T-helper 22 cell (primary cell): ENCODE measurements around the gene HSD17B8.
"Not testable (repeated sequence)": the region's sequence is repeated elsewhere in the genome, so short reads cannot be mapped to it uniquely, and the experiment has no call there.

ENCODE experiments used
- DNase-seq: peaks from one replicate; pipeline ENCODE4 v3.0.0-alpha.2; 2020; ENCODE audit warnings: low read depth

The HSD17B8 gene

DNA sequence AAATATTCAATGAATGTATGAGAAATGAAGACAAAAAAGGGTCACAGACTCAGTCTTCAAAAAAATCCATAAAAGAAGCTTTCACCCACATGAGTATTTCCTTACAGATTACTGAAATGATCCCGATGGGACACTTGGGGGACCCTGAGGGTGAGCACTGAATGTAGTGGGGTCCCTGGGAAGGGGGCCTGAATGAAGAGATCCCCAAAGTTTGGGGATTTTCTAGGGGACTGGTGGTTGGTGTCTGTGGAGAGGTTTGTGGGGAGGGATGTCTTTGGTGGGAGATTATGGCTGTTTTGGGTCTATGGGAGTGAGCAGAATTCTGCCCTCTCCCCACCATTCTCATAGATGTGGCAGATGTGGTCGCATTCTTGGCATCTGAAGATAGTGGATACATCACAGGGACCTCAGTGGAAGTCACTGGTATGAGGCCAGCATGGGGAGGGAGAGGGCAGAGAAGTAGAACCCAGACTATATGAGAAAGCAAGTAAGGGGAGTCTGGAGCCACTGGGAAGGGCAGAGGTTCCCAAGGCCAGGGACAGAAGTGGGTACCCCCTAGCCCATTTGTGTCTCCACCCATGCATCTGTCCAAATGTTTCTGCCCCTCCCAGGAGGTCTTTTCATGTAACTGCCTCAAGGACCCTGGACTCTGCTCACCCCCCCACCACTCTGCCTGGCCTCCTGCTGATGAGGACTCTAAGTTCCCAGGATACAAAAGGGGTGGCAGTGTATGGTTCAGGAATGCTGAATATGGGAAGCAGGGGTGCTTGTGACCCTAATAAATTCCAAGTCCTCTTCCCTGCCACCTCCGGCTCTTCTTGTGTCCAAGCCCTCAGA is 1.8 kb downstream of the HSD17B8 start:
- no peak for DNase-seq

DNA sequence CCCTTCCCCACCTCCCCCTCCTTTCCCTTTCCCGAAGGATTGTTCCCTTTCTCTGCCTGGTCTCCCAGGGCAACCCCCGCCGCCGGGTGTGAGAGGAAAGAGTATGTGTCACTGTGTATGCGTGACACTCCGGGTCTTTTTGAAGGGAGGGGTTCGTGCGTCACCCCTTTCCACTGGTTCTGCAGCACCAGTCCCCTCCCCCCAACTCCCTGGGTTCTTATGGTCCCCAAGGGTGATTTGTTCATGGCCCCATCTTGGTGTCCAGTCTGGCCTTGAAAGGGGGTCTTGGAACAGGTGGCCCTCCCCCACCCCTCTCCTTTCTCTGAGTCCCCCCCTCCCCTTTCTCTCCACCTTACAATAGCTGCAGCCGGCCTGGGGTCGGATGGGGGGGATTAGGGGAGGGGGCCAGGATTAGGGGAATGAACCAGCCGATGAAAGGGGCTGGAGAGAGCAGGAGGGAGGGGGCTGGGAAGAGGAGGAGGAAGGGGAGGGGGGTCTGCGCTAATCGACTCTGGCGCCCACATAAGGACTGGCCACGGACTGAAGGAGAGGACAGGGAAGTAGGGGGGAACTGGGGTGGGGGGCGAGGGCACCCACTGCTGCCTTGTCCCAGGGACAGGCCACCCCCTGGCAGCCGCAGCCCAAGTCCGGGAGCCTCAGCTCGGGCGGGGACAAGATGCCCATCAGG is 2.6 kb downstream of the HSD17B8 start:
- DNase-seq: no peak

DNA sequence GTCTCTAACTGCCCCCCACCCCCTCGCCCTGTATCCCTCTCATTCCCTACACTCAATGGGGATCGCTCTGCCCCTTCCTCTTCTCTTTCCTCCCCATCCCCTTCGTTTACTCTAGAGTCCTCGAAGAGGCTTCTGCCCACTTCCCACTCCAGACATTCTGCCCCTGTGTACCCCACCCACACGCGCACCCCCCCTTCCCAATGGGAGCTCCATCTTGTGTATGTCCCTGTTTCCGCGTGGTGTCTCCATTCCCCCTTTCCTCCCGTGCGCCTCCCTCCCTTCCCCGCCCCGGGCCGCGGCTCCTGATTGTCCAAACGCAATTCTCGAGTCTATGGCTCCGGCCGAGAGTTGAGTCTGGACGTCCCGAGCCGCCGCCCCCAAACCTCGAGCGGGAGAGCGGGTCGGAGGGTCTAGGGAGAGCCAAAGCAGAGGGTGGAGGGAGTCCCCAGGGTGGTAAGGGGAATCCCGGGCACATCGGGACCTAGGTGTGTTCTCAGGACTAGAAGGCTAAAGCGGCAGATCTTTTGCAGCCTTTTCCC is 3.2 kb downstream of the HSD17B8 start:
- no peak for DNase-seq

DNA sequence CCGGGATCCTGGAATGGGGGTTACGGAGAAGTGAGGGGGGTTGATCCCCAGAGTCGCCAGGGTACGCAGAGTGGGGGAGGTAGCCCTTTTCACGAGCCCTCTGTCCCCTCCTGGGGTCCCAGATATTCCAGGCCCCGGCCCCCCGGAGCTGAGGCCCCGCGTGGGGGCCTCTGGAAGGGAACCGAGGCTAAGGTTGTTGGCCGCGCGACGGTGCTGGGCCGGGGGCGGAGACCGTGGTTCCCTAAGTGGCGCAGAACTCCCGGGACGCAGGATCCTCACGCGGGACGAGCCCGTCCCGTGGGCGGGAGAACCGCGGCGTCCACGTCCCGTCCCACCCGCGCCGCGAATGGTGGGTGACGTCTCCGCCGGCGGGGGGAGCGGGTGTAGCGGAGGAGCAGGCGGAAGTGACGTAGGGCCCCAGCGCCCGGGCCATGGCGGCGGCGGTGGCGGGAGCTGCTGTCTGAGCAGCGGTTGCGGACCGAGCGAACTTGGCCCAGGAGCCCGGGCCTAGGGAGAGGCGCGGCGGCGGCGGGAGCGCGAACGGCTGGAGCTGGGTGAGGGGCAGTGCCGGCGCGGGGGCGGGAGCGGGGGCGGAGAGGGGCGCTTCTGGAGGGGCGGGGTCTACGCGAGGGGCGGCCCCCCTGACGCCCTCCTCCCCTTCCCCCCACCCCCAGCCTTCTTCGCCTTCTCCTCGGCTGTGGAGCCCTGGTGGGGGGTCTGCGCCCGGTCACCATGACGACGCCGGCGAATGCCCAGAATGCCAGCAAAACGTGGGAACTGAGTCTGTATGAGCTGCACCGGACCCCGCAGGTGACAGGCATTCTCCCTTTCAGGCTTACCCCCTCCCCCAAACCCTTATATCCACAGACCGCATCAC is 3.9 kb downstream of the HSD17B8 start, which contains the start of gene RING1:
TSS of gene RING1 (plus strand) at position 410 of the 877 bp plus-strand sequence. CDS start at position 733, 323 bp downstream.
- peak; percentile 79 for DNase-seq

DNA sequence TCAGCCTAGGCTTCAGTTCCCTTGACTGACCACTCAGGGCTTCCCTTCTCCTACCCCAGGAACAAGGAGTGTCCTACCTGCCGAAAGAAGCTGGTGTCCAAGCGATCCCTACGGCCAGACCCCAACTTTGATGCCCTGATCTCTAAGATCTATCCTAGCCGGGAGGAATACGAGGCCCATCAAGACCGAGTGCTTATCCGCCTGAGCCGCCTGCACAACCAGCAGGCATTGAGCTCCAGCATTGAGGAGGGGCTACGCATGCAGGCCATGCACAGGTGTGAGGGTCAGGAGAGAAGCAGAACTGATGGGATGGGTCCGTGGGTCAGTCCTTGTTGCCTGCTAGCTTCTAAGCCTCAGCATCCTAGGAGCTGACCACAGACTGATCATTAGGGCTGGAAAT is 5.4 kb downstream of the HSD17B8 start:
- DNase-seq: no peak

DNA sequence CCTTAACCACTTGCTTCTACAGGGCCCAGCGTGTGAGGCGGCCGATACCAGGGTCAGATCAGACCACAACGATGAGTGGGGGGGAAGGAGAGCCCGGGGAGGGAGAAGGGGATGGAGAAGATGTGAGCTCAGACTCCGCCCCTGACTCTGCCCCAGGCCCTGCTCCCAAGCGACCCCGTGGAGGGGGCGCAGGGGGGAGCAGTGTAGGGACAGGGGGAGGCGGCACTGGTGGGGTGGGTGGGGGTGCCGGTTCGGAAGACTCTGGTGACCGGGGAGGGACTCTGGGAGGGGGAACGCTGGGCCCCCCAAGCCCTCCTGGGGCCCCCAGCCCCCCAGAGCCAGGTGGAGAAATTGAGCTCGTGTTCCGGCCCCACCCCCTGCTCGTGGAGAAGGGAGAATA is 6.7 kb downstream of the HSD17B8 start:
- DNase-seq: no peak

DNA sequence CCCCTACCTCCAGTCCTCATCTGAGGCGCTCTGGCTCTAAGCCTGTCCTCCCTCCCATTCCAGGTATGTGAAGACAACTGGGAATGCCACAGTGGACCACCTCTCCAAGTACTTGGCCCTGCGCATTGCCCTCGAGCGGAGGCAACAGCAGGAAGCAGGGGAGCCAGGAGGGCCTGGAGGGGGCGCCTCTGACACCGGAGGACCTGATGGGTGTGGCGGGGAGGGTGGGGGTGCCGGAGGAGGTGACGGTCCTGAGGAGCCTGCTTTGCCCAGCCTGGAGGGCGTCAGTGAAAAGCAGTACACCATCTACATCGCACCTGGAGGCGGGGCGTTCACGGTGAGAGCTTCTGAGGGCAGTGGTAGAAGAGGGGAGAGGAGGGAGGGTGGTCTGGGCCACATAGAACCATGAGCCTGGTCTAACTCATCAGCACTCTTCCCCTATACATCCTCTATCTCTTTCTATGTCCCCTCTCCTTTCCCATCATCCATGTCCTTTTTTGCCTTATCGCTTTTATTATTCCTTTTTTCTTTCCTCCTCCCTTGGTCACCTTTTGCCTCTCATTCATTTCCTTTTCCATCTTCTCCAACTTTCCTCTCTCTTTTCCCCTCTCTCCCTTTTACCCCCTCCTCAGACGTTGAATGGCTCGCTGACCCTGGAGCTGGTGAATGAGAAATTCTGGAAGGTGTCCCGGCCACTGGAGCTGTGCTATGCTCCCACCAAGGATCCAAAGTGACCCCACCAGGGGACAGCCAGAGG is 7.4 kb downstream of the HSD17B8 start:
- no peak for DNase-seq

DNA sequence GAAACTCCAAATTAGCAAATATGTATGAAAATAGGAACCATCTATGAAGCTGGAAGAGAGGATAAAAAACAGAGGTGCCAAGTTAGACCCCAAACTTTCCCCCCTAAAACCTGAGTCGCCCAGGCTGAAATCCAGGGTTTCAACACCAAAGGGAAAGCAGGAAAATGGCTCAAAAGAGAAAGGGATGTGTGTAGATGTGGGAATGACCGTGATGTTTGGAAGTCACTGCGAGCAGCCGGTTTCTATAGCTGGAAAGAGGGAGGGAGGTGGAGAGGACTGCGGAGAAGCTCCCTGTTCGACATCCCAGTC is 8.4 kb downstream of the HSD17B8 start:
- DNase-seq: no peak

DNA sequence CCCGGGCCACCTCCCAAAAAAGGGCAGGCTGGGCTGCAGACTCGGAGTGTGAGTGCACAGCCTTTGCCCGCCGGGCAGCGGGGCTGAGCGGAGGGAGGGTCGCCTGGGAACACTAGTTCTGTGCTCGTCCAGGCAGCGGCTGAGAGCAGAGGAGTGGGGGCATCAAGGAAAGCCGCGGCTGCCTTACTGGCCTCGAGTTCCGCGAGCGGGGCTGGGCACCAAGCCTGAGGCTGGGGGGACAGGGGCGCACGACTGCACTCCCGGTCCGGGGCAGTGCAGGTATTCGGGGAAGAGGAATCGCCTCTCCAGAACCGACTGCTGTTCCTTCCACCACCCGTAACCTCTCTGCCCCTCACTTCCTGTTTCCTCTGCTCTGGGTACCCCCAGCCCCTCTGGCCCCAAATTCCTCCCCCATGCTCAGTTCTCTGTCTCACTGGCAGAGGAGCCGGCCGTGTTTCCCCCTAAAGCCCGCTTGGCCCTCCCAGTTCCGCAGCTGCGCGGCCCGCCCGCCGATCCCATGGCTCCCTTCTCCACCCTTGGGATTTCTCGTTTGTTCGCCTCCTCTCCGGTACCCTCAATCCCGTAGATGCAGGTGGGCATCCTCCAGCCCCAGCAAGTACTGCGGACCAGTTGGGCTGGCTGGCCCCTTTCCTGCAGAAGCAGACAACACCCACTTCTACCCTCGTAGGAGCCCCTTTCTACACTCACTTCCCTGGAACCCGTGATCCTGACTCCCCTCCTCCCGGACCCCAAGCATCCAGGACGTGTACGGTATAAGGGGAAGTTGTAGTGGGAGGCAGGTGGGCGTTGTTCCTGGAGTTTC is 8.9 kb downstream of the HSD17B8 start:
- no peak for DNase-seq

DNA sequence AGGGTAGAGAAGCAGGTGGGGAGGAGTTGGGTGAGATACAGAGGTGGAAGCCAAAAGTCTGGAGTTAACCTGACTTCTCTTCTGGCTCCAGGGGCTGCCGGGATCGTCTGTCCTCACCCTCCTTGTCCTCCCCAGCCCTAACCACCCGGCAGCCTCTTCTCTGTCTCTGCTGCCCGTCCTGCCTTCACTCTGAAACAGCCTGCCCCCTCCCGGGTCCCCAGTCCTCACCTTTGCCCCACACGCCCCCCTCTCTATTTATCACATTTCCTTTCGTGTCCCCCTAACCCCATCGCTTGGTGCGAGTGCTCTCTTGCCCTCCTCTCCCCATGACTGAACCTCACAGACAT is 9.5 kb downstream of the HSD17B8 start:
- no peak for DNase-seq

DNA sequence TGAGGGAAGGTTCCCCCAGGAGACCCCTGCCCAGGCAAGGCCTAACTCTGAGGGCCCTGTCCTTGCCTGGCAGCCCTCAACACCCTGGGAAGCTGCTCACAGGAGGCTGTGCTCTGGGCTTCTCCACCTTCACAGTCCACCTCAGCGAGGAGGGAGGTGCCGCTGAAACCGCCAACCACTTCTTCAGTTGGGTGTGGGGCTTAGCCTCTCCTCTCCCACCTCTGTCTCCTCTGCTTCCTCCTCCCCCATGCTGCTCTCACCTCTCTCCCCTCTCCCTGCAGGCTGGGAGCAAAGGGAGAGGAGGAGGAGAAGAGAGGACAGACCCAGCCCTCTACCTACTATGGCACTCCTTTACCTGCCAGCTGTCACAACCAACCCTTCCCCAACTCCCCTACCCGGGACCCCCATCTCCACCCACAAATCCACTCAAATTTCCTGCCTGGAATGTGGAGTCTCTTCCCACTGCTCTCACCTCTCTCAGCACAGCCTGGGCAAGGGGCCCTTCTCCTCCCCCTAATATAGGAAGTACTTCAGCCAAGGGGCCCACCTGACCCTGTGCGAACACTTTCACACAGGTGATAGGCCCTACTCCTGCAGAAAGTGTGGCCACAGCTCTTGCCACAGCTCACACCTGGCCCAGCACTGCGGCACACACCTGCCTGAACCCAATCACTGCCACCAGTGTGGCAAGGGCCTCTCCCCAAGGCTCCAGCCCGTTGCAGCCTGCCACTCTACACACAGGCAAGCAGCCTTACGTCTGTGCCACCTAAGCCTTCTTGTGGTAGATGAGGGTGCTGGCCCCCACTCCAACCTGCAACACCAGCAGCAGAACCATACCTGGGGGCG is 11.0 kb downstream of the HSD17B8 start:
- no peak for DNase-seq

DNA sequence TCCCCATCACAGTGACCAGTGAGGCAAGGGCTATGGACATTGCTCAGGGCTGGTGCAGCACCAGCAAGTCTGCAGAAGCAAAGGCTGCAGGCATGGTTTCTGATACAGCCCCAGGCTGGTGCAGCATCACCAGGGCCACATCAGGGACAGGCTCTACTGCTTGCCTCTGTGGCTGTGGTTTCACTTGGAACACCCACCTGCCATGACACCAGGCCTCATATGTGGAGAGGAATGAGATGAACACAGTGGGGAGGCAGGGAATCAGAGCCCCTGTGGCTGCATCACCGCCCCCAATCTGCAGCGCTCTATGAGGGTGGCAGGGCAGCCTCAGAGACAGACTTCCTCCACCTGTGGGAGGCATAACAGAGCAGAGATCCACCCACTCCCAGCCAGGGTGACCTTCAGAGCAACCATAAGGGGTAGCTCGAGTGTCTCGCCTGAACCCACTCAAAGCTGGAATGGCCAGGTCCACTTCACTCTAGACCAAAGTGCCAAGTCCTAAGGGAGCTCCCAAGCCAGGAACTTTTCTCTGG is 11.7 kb downstream of the HSD17B8 start:
- DNase-seq: no peak

DNA sequence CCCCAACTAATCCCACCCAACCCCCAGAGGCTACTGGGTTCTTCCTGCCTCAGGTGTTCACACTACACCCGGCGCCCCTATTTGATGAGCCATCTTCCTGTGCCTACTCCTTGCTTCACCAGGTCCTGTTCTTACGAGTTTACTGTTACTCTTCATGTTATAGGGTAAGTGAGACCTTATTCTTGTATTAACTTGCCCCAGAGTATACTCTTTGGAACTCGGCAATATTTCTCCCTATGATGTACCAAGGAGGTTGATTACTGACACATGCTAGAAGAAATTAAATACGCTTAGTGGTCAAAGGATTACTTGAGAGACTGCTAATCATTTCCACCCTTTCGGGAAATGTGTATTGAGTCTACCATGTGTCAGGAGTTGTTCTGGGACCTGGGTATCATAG is 12.8 kb downstream of the HSD17B8 start:
- no peak for DNase-seq

DNA sequence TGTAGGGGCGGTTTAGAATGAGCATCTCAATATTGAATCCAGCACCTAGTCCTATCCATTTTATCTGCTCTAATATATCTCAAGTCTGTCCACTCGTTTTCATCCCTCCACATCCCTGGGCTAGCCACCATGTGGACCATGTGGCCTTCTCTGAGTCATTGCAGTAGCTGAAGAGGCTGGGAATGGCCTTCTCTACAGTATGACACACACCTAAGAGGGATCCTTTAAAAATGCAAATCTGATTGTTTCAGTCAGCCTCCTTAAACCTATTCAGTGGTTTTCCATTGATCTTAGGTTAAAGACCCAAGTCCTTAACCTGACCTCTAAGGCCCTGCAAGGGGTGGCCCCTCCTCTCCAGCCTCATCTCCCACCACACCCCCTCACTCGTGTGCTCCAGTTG is 13.2 kb downstream of the HSD17B8 start:
- DNase-seq: no peak

DNA sequence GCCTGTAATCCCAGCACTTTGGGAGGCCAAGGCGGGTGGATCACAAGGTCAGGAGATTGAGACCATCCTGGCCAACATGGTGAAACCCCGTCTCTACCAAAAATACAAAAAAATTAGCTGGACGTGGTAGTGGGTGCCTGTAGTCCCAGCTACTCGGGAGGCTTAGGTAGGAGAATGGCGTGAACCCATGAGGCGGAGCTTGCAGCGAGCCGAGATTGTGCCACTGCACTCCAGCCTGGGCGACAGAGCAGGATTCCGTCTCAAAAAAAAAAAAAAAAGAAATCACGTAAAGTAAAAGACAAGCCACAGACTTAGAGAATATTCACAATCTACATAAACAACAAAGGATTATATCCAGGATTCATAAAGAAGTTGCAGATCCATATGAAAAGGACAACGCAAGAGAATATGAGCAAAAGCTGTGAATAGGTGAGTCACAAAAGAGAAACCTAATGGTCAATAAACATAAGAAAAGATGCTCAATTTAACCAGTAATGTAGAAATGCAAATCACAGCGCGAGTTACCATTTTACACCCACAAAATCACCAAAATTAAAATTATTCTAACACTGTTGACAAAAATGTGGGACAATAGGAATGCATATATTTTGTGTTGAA is 22.2 kb downstream of the HSD17B8 start:
- not testable (repeated sequence) for DNase-seq

DNA sequence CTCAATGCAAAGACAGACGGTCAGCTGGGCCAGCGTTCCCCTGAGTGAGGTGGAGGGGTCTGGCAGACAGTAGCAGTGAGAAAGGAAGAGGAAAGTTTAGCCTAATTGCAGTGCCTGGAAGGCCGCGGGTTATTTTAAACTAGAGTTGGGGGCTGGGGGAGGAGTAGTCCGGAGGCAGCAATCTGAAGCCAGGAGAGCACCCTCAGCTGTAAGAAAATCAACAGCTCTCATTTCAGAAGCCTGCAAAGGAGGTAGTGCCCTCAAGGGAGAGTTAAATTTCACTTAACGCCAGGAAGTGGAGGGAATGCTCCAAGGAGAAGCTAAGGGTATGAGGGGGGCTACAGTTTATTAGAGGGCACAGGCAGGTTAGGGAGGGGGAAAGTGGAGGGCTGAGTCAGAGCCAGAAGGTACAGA is 30.8 kb downstream of the HSD17B8 start:
- DNase-seq: no peak

DNA sequence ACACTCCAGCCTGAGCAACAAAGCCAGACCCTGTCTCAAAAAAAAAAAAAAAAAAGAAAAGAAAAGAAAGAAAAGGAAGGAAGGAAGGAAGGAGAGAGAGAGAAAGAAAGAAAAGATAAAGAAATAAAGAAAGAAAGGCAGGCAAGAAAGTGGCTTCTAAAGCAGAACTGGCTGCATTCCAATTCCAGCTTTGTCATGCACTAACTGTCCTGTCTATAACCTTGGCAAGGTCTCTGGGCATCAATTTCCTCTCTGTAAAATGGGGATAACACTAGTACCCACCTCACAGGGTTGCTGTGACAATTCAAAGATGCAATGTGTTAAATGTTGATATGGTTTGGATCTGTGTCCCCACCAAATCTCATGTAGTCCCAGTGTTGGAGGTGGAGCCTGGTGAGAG is 31.9 kb downstream of the HSD17B8 start:
- DNase-seq: no peak

DNA sequence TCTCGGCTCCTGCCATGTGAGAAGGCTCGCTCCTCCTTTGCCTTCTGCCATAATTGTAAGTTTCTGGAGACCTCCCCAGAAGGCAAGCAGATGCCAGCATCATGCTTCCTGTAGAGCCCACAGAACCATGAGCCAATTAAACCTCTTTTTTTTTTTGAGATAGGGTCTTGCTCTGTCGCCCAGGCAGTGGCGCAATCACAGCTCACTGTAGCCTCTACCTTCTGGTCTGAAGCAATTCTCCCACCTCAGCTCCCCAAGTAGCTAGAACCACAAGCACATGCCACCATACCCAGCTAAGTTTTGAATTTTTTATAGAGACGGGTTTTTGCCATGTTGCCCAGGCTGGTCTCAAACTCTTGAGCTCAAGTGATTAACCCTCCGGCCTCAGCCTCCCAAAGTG is 32.4 kb downstream of the HSD17B8 start:
- DNase-seq: no peak

DNA sequence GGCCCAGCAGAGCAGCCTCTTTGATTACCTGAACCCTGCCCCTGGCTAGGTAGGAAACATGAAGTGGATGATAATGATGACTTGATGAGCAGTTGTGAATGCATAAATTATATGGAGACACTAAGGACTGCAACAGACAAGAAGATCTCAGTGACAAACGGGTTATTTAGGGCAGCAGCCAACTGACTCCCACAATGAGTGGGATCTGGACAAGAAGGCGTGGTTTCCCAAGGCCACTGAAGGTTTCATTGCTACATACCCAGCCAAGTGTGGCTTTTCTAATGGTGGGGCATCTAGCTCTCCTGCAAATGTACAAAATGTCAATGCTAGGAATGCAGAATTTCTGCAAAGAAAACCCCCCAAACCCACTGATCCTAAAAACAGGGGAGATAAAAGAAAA is 33.3 kb downstream of the HSD17B8 start:
- DNase-seq: no peak
